Stomach (tissue), 9 donors: ENCODE measurements around the gene UTP14C. TPM values are rescaled to one million over a fixed set of nuclear protein-coding genes. Genes with fewer than 3 reads are reported as not detected.

Experiments
- DNase-seq, 2 donors: peaks; one replicate each; pipeline versions ENCODE4 v3.0.0 to v3.0.0-alpha.2; 2013 to 2019
- H3K27ac ChIP-seq, 5 donors: fragments of 200-600 bp in 4 of 5; sonication (generic) in 4 of 5; one replicate each; pipeline ENCODE4 v1.5.1; 2013 to 2019; ENCODE audit warnings: mild to moderate bottlenecking in 1 of 5, moderate library complexity in 1 of 5
- H3K27me3 ChIP-seq, 3 donors: fragments of 200-600 bp; sonication (generic); one replicate each; pipeline ENCODE4 v1.5.1; 2017 to 2019; ENCODE audit warnings: mixed run types in 1 of 3
- H3K36me3 ChIP-seq, 4 donors: fragments of 200-600 bp; sonication (generic); 1 replicate in 3 of 4; 2 replicates in 1 of 4; pipeline ENCODE4 v1.5.1; 2016 to 2019
- H3K4me1 ChIP-seq, 4 donors: fragments of 200-600 bp; sonication (generic); one replicate each; pipeline ENCODE4 v1.5.1; 2016 to 2019
- H3K4me3 ChIP-seq, 4 donors: fragments of 200-600 bp; sonication (generic) in 3 of 4; one replicate each; pipeline ENCODE4 v1.5.1; 2016 to 2019; ENCODE audit warnings: mild to moderate bottlenecking in 1 of 4
- H3K9me3 ChIP-seq, 4 donors: fragments of 200-600 bp; sonication (generic); one replicate each; pipeline ENCODE4 v1.5.1; 2016 to 2019
- CTCF ChIP-seq, 7 experiments: fragments of 450-650 bp in 4 of 7; fragments of 200-600 bp in 3 of 7; sonication (generic) in 3 of 7; IDR thresholded peaks; one replicate each; pipeline ENCODE4 v1.5.1; 2016 to 2019; ENCODE audit warnings: antibody characterized with exemption in 7 of 7, control low read depth in 2 of 7, mild to moderate bottlenecking in 1 of 7
- EP300 ChIP-seq: sonication (generic); formaldehyde crosslinking; IDR thresholded peaks from one replicate; pipeline ENCODE4 v1.6.1; 2017; ENCODE audit warnings: antibody characterized with exemption
- POLR2A ChIP-seq, 4 donors: fragments of 450-650 bp; IDR thresholded peaks; one replicate each; pipeline ENCODE4 v1.6.1; 2016; ENCODE audit warnings: antibody characterized with exemption in 4 of 4, control low read depth in 2 of 4, mild to moderate bottlenecking in 1 of 4, moderate library complexity in 1 of 4
- POLR2AphosphoS5 ChIP-seq, 3 donors: sonication (generic); formaldehyde crosslinking; IDR thresholded peaks; one replicate each; pipeline ENCODE4 v1.6.1; 2016; ENCODE audit warnings: antibody characterized with exemption in 3 of 3
- WGBS, 5 donors: extraction: QIAGEN DNeasy Blood & Tissue Kit in 3 of 5; methylation state at CpG; one replicate each; pipeline versions ENCODE4 v1.1.5 to v1.1.7; 2013 to 2018; 5-methylcytosine and 5-hydroxymethylcytosine counted together
- intact Hi-C: fragments of 100-400 bp; cut with DNase I; formaldehyde crosslinking; loops from one replicate; pipeline ENCODE4 v1.15.1; 2023; ENCODE audit warnings: low total_unique reads
- polyA plus RNA-seq, 3 donors: library from polyadenylated mRNA; stranded (reverse); fragments of 200-250 nt; gene quantifications; one replicate each; pipeline ENCODE4 v1.2.3, GENCODE V29; 2013
- total RNA-seq, 5 donors: library from RNA; depleted of rRNA; stranded (reverse); fragments of >200 nt; gene quantifications; one replicate each; pipeline versions ENCODE4 v1.1.0 to v1.2.3, GENCODE V29; 2014 to 2016
- donor health status: healthy with polysubstance abuse.
- donor health status: Bipolar disorder and iron deficiency.
- donor health status: healthy.

The UTP14C gene
- total and polyA plus RNA-seq, 8 donors, result 2.3 to 21.7 (median 5.3) TPM

- no peak for DNase-seq
Measured at GRCh38 chr13:52004511-52005170, 19.9 kb upstream of the UTP14C start.

GRCh38 chr13:52005841-52006522, 18.5 kb upstream of the UTP14C start:
- H3K27ac ChIP-seq, result no peak overlapping the region
- intact Hi-C loops, result loop anchor here (10.0 kb wide), 1 partner anchor 119 kb away; the partner anchor contains the start of gene NEK5
- WGBS, 5 donors, result 83 to 94% (median 91%) methylated on average over 13 of the region's 13 CpGs
- H3K27me3 ChIP-seq, result peaks cover 0 to 3% (median 0%) of the 10 kb centered on the region in 3 donors
- no peaks in the 10 kb centered on the region for H3K9me3 ChIP-seq
- TF ChIP-seq POLR2AphosphoS5 (IDR thresholded peaks at IDR 0.05) (no peak), EP300 (no peak), CTCF (IDR thresholded peaks at IDR 0.05) (no peak)
- peaks cover 4 to 26% (median 11%) of the 10 kb centered on the region in 4 donors for H3K4me1 ChIP-seq
- DNase-seq, result no peak
- no peak overlapping the region for H3K4me3 ChIP-seq
- no peaks in the 10 kb centered on the region for H3K36me3 ChIP-seq

More at GRCh38 chr13:52004511-52005170, 19.9 kb upstream of the UTP14C start:
- Histone ChIP-seq H3K4me1 (peaks cover 10 to 23% (median 15%) of the 10 kb centered on the region in 4 donors), H3K27ac (no peak overlapping the region), H3K36me3 (no peaks in the 10 kb centered on the region), H3K9me3 (no peaks in the 10 kb centered on the region), H3K27me3 (no peaks in the 10 kb centered on the region), H3K4me3 (no peak overlapping the region)
- 72 to 89% (median 77%) methylated on average over 7 of the region's 7 CpGs for WGBS, 5 donors
- TF ChIP-seq POLR2AphosphoS5 (IDR thresholded peaks at IDR 0.05), result no peak
- no peak for TF ChIP-seq EP300
- TF ChIP-seq CTCF (IDR thresholded peaks at IDR 0.05), result no peak
- TF ChIP-seq POLR2A (IDR thresholded peaks at IDR 0.05), result no peak
- intact Hi-C loops, result loop anchor here (10.0 kb wide), 1 partner anchor 120 kb away; the partner anchor contains the start of gene NEK5

- TF ChIP-seq POLR2A (IDR thresholded peaks at IDR 0.05) (no peak), EP300 (no peak), CTCF (IDR thresholded peaks at IDR 0.05) (no peak), POLR2AphosphoS5 (IDR thresholded peaks at IDR 0.05) (no peak)
- Histone ChIP-seq H3K27me3 (peaks cover 0 to 7% (median 0%) of the 10 kb centered on the region in 3 donors), H3K9me3 (no peaks in the 10 kb centered on the region), H3K4me3 (no peak overlapping the region), H3K27ac (no peak overlapping the region), H3K4me1 (peaks cover 6 to 29% (median 15%) of the 10 kb centered on the region in 4 donors), H3K36me3 (no peaks in the 10 kb centered on the region)
- intact Hi-C loops, result loop anchor here (10.0 kb wide), 1 partner anchor 118 kb away; the partner anchor contains the start of gene NEK5
- peak in 1 of 2 donors; percentile 40 for DNase-seq
- WGBS, 5 donors, result 68 to 81% (median 78%) methylated on average over 8 of the region's 8 CpGs
Measured at GRCh38 chr13:52006523-52007245, 17.8 kb upstream of the UTP14C start.

- Histone ChIP-seq H3K36me3 (no peaks in the 10 kb centered on the region), H3K27ac (no peak overlapping the region), H3K27me3 (peaks cover 0 to 7% (median 0%) of the 10 kb centered on the region in 3 donors), H3K4me1 (peaks cover 13 to 42% (median 34%) of the 10 kb centered on the region in 4 donors), H3K4me3 (no peak overlapping the region), H3K9me3 (no peaks in the 10 kb centered on the region)
- intact Hi-C loops, result loop anchor here (10.0 kb wide), 1 partner anchor 115 kb away; the partner anchor contains the start of gene NEK5
- WGBS, 5 donors, result 33 to 48% (median 37%) methylated on average over 6 of the region's 6 CpGs
- TF ChIP-seq EP300 (no peak), POLR2AphosphoS5 (IDR thresholded peaks at IDR 0.05) (no peak), CTCF (IDR thresholded peaks at IDR 0.05) (no peak), POLR2A (IDR thresholded peaks at IDR 0.05) (no peak)
- no peak for DNase-seq
Measured at GRCh38 chr13:52009946-52010345, 14.5 kb upstream of the UTP14C start.
